ENCODE data around the gene NAA10. TPM values are rescaled to one million over a fixed set of nuclear protein-coding genes. Genes with fewer than 3 reads are reported as not detected.

The NAA10 gene
- total and polyA plus RNA-seq, 2 of the 13 experiments (the other 11 are each of a cell fraction or from before 2014, with no cell fraction given) = 49.2 to 51.7 TPM

GRCh38 chrX:153964105-153964504, 29.3 kb upstream of the NAA10 start:
- intact Hi-C loops (cut with micrococcal nuclease; ENCODE audit: unreplicated experiment) (no loop called here), in situ Hi-C loops (cut with HindIII; ENCODE audit: extremely low pct_ligation_motif_present, low pct_unique_long_range_greater_than_20kb) (no loop called here)
- DNase-seq (ENCODE audit: low spot score) (no peak), ATAC-seq (no peak), FAIRE-seq (no peak)
- Histone ChIP-seq H3K36me3 (replicated peaks in 1 of 2; ENCODE audit: control insufficient read depth in 1 of 2, insufficient read depth in 2 of 2, low read length in 2 of 2) (peaks cover 14 to 66% of the 10 kb centered on the region in 2 experiments; a peak in 4 of 5 replicates), H3K9ac (ENCODE audit: insufficient read depth, low read depth, low read length) (no peak overlapping the region), H3K4me1 (ENCODE audit: insufficient read depth, low read length) (peaks cover 31% of the 10 kb centered on the region), H3K9me3 (ENCODE audit: low read length) (no peaks in the 10 kb centered on the region), H3K4me2 (ENCODE audit: low read depth, low read length) (no peak overlapping the region), H3K27me3 (ENCODE audit: control insufficient read depth in 1 of 2, insufficient read depth in 2 of 2, low read length in 2 of 2) (no peaks in the 10 kb centered on the region), H3K27ac (ENCODE audit: extremely low read length, insufficient read depth, low read length) (no peak overlapping the region), H4K20me1 (ENCODE audit: insufficient read depth, low read length) (peaks cover 41% of the 10 kb centered on the region), H2AFZ (ENCODE audit: low read length) (no peak overlapping the region), H3K4me3 (replicated peaks in 1 of 3; ENCODE audit: insufficient read depth in 1 of 3, low read depth in 2 of 3, low read length in 3 of 3) (no peak overlapping the region), H3K79me2 (ENCODE audit: insufficient read depth, low read length) (peaks cover 55% of the 10 kb centered on the region)
- ChIA-PET POLR2A (no interaction called here), CTCF (ENCODE audit: low intra/inter-chr PET ratio, low total read pairs) (no interaction called here)
- TF ChIP-seq TRIM24 (CRISPR knock-in tag; IDR thresholded peaks at IDR 0.05) = no peak
- TF ChIP-seq ZSCAN21 (CRISPR knock-in tag; IDR thresholded peaks at IDR 0.05; ENCODE audit: borderline replicate concordance) = no peak
- TF ChIP-seq, protein P1, sequence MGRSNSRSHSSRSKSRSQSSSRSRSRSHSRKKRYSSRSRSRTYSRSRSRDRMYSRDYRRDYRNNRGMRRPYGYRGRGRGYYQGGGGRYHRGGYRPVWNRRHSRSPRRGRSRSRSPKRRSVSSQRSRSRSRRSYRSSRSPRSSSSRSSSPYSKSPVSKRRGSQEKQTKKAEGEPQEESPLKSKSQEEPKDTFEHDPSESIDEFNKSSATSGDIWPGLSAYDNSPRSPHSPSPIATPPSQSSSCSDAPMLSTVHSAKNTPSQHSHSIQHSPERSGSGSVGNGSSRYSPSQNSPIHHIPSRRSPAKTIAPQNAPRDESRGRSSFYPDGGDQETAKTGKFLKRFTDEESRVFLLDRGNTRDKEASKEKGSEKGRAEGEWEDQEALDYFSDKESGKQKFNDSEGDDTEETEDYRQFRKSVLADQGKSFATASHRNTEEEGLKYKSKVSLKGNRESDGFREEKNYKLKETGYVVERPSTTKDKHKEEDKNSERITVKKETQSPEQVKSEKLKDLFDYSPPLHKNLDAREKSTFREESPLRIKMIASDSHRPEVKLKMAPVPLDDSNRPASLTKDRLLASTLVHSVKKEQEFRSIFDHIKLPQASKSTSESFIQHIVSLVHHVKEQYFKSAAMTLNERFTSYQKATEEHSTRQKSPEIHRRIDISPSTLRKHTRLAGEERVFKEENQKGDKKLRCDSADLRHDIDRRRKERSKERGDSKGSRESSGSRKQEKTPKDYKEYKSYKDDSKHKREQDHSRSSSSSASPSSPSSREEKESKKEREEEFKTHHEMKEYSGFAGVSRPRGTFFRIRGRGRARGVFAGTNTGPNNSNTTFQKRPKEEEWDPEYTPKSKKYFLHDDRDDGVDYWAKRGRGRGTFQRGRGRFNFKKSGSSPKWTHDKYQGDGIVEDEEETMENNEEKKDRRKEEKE (IDR thresholded peaks at IDR 0.05) = no peak
- TF ChIP-seq HDAC2 (CRISPR knock-in tag; IDR thresholded peaks at IDR 0.05) = no peak
- 99% methylated on average over 11 of the region's 14 CpGs for WGBS (ENCODE audit: low lambda C conversion rate)
- no TSS peak for BruUV-seq (replicated peaks)

DNA sequence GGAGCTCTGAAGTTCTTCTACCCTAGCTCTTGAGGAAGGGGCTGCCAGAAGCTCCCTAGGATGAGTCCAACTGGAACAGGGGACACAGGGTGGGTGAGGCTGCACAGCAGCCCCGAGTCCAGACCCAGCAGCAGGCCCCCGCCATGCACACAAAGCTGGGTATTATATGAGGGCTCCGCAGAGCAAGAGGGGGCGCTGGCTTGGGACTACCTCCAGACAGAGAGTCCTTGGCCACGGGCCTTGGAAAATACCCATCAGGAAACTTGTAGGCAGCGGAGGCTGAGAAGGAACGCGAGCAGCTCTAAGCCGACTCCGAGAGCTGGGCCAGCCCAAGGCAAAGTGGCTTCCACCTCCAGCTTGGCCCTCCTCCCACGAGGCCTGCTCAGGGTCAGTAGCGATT, 28.7 kb upstream of the NAA10 start:
- Histone ChIP-seq H3K4me3 (replicated peaks in 1 of 3; ENCODE audit: insufficient read depth in 1 of 3, low read depth in 2 of 3, low read length in 3 of 3) (no peak overlapping the region), H3K9me3 (ENCODE audit: low read length) (no peaks in the 10 kb centered on the region), H3K9ac (ENCODE audit: insufficient read depth, low read depth, low read length) (no peak overlapping the region), H4K20me1 (ENCODE audit: insufficient read depth, low read length) (peaks cover 37% of the 10 kb centered on the region), H3K27me3 (ENCODE audit: control insufficient read depth in 1 of 2, insufficient read depth in 2 of 2, low read length in 2 of 2) (no peaks in the 10 kb centered on the region), H3K4me1 (ENCODE audit: insufficient read depth, low read length) (peaks cover 25% of the 10 kb centered on the region), H3K36me3 (replicated peaks in 1 of 2; ENCODE audit: control insufficient read depth in 1 of 2, insufficient read depth in 2 of 2, low read length in 2 of 2) (peaks cover 17 to 63% of the 10 kb centered on the region in 2 experiments; a peak in 4 of 5 replicates), H2AFZ (ENCODE audit: low read length) (no peak overlapping the region), H3K79me2 (ENCODE audit: insufficient read depth, low read length) (peaks cover 50% of the 10 kb centered on the region), H3K27ac (ENCODE audit: extremely low read length, insufficient read depth, low read length) (no peak overlapping the region), H3K4me2 (ENCODE audit: low read depth, low read length) (no peak overlapping the region)
- intact Hi-C loops (cut with micrococcal nuclease; ENCODE audit: unreplicated experiment) (no loop called here), in situ Hi-C loops (cut with HindIII; ENCODE audit: extremely low pct_ligation_motif_present, low pct_unique_long_range_greater_than_20kb) (no loop called here)
- ChIA-PET POLR2A (no interaction called here), CTCF (ENCODE audit: low intra/inter-chr PET ratio, low total read pairs) (no interaction called here)
- BruUV-seq (replicated peaks) = no TSS peak
- no peak for FAIRE-seq
- no CpG with 5 or more reads among the region's 12 CpGs for WGBS (ENCODE audit: low lambda C conversion rate)
- ATAC-seq = no peak
- DNase-seq (ENCODE audit: low spot score) = no peak
- TF ChIP-seq ETS1 (CRISPR knock-in tag; IDR thresholded peaks at IDR 0.05) = no peak
- no peak for TF ChIP-seq ZNF891 (CRISPR knock-in tag; IDR thresholded peaks at IDR 0.05)
- TF ChIP-seq ZNF720 (CRISPR knock-in tag; IDR thresholded peaks at IDR 0.05) = no peak
- no peak for TF ChIP-seq ZNF230 (CRISPR knock-in tag; IDR thresholded peaks at IDR 0.05)
- no peak for TF ChIP-seq ZNF24 (IDR thresholded peaks at IDR 0.05)
- no peak for TF ChIP-seq ZNF546 (CRISPR knock-in tag; conservative IDR thresholded peaks at IDR 0.05)
- TF ChIP-seq SMARCE1 (IDR thresholded peaks at IDR 0.05; ENCODE audit: borderline replicate concordance) = no peak
